SK-N-SH (cell line): ENCODE data around the gene SULT1C3. TPM values are rescaled to one million over a fixed set of nuclear protein-coding genes. Genes with fewer than 3 reads are reported as not detected.

Experiments
- CTCF ChIA-PET: fragments of 300-600, 350-600 bp; formaldehyde crosslinking; extraction: SDS; loops from one replicate; lab custom pipeline; 2021; lab: Yijun Ruan, JAX
- POLR2A ChIA-PET: fragments of 350-600 bp; sonication (Branson Sonifier 250); formaldehyde crosslinking; extraction: SDS; loops from one replicate; lab custom pipeline; 2020; ENCODE audit warnings: antibody characterized with exemption, inconsistent platforms; lab: Yijun Ruan, JAX
- DNase-seq: peaks from one replicate; pipeline ENCODE4 v3.0.0; 2012
- H2AFZ ChIP-seq: fragments of 200-600 bp; sonication (generic); 2 replicates; pipeline ENCODE4 v1.8.1; 2016; ENCODE audit warnings: antibody characterized with exemption, mild to moderate bottlenecking, low read depth
- H3F3A ChIP-seq: fragments of 200-600 bp; sonication (generic); replicated peaks from 2 replicates; pipeline ENCODE3; 2016; ENCODE audit warnings: antibody characterized with exemption, mild to moderate bottlenecking; ENCODE audit not compliant: insufficient read depth
- H3K27ac ChIP-seq, 2 experiments: fragments of 200-500 bp in 1 of 2; fragments of 200-600 bp in 1 of 2; sonication (Bioruptor generic) in 1 of 2; sonication (generic), shearing (Covaris generic) in 1 of 2; 2 replicates each; pipeline versions ENCODE4 v1.5.1 to v1.6.1; 2014 to 2016; ENCODE audit warnings: low read depth in 2 of 2, inconsistent platforms in 1 of 2, low read length in 1 of 2, mild to moderate bottlenecking in 1 of 2, mixed read lengths in 1 of 2
- H3K27me3 ChIP-seq: fragments of 200-600 bp; sonication (generic), shearing (Covaris generic); 2 replicates; pipeline ENCODE4 v1.6.1; 2016; ENCODE audit warnings: mixed run types; ENCODE audit not compliant: insufficient read depth
- H3K36me3 ChIP-seq, 2 experiments: fragments of 200-500 bp in 1 of 2; fragments of 200-600 bp in 1 of 2; sonication (Bioruptor generic) in 1 of 2; sonication (generic) in 1 of 2; replicated peaks in 1 of 2; 2 replicates each; pipeline versions ENCODE3 to v1.5.1; 2014 to 2016; ENCODE audit warnings: low read length in 1 of 2, mild to moderate bottlenecking in 1 of 2; ENCODE audit not compliant: insufficient read depth in 2 of 2, control insufficient read depth in 1 of 2
- H3K4me1 ChIP-seq, 2 experiments: fragments of 200-500 bp in 1 of 2; fragments of 200-600 bp in 1 of 2; sonication (Bioruptor generic) in 1 of 2; sonication (generic), shearing (Covaris generic) in 1 of 2; 2 replicates each; pipeline versions ENCODE4 v1.5.1 to v1.6.1; 2014 to 2016; ENCODE audit warnings: low read depth in 1 of 2, low read length in 1 of 2, mixed run types in 1 of 2; ENCODE audit not compliant: insufficient read depth in 2 of 2, control insufficient read depth in 1 of 2
- H3K4me2 ChIP-seq: fragments of 200-600 bp; sonication (generic), shearing (Covaris generic); 2 replicates; pipeline ENCODE4 v1.6.1; 2017; ENCODE audit warnings: mixed run types
- H3K4me3 ChIP-seq, 2 experiments: fragments of 200-500 bp in 1 of 2; fragments of 200-600 bp in 1 of 2; sonication (Bioruptor generic) in 1 of 2; sonication (generic), shearing (Covaris generic) in 1 of 2; 2 replicates each; pipeline versions ENCODE4 v1.5.1 to v1.8.1; 2014 to 2016; ENCODE audit warnings: low read depth in 2 of 2, inconsistent platforms in 1 of 2, low read length in 1 of 2, mild to moderate bottlenecking in 1 of 2, mixed read lengths in 1 of 2, moderate library complexity in 1 of 2
- H3K79me2 ChIP-seq: fragments of 200-600 bp; sonication (generic); 2 replicates; pipeline ENCODE4 v1.8.1; 2017; ENCODE audit warnings: mild to moderate bottlenecking; ENCODE audit not compliant: insufficient read depth
- H3K9ac ChIP-seq: fragments of 200-600 bp; sonication (generic); 2 replicates; pipeline ENCODE4 v1.6.1; 2017; ENCODE audit warnings: mixed run types
- H3K9me2 ChIP-seq: fragments of 200-600 bp; sonication (generic); 2 replicates; pipeline ENCODE4 v1.6.1; 2017; ENCODE audit warnings: mixed run types
- H3K9me3 ChIP-seq: fragments of 200-600 bp; sonication (generic); 2 replicates; pipeline ENCODE4 v1.6.1; 2017; ENCODE audit warnings: mixed run types, mild to moderate bottlenecking, moderate library complexity
- H4K20me1 ChIP-seq: fragments of 200-600 bp; sonication (generic); 2 replicates; pipeline ENCODE4 v1.6.1; 2017; ENCODE audit warnings: mild to moderate bottlenecking, mixed run types; ENCODE audit not compliant: insufficient read depth
- ELF1 ChIP-seq: IDR thresholded peaks from 2 replicates; pipeline ENCODE4 v1.4.0; 2012
- EP300 ChIP-seq, 2 experiments: IDR thresholded peaks; 2 replicates each; pipeline versions ENCODE4 v1.4.0 to v1.6.1; 2012; ENCODE audit warnings: borderline replicate concordance in 1 of 2, low read depth in 1 of 2, low read length in 1 of 2
- EZH2phosphoT487 ChIP-seq: fragments of 200-600 bp; sonication (generic); IDR thresholded peaks from 2 replicates; pipeline ENCODE4 v1.6.1; 2017; ENCODE audit warnings: low read depth, mixed run types, mild to moderate bottlenecking, antibody characterized with exemption, moderate library complexity, borderline replicate concordance
- FOSL2 ChIP-seq: IDR thresholded peaks from 2 replicates; pipeline ENCODE4 v1.4.0; 2012; ENCODE audit warnings: low read depth, mild to moderate bottlenecking, moderate library complexity, borderline replicate concordance
- MEF2A ChIP-seq: IDR thresholded peaks from 2 replicates; pipeline ENCODE4 v1.4.0; 2012; ENCODE audit warnings: low read depth, borderline replicate concordance
- NRF1 ChIP-seq: IDR thresholded peaks from 2 replicates; pipeline ENCODE4 v1.6.1; 2012; ENCODE audit warnings: low read depth, mild to moderate bottlenecking, low read length
- POLR2AphosphoS5 ChIP-seq: IDR thresholded peaks from 2 replicates; pipeline ENCODE4 v1.6.1; 2012; ENCODE audit warnings: low read depth, low read length
- RAD21 ChIP-seq: IDR thresholded peaks from 2 replicates; pipeline ENCODE4 v1.6.1; 2012; ENCODE audit warnings: mild to moderate bottlenecking, low read length
- RCOR1 ChIP-seq: fragments of 150-350 bp; IDR thresholded peaks from 2 replicates; pipeline ENCODE4 v1.6.1; 2017; ENCODE audit warnings: antibody characterized with exemption, low read length
- REST ChIP-seq: IDR thresholded peaks from 2 replicates; pipeline ENCODE4 v1.6.1; 2012; ENCODE audit warnings: mild to moderate bottlenecking, low read depth, low read length, moderate library complexity
- SMC3 ChIP-seq: IDR thresholded peaks from 2 replicates; pipeline ENCODE4 v1.6.1; 2012; ENCODE audit warnings: low read depth, low read length, improper control_type of control experiment
- TAF1 ChIP-seq: IDR thresholded peaks from 2 replicates; pipeline ENCODE4 v1.6.1; 2012; ENCODE audit warnings: low read depth, mild to moderate bottlenecking, low read length, moderate library complexity, borderline replicate concordance
- TCF12 ChIP-seq: IDR thresholded peaks from 2 replicates; pipeline ENCODE4 v1.4.0; 2012
- TEAD4 ChIP-seq: IDR thresholded peaks from 2 replicates; pipeline ENCODE4 v1.4.0; 2012; ENCODE audit warnings: mild to moderate bottlenecking, borderline replicate concordance; ENCODE audit not compliant: insufficient read depth
- USF1 ChIP-seq: IDR thresholded peaks from 2 replicates; pipeline ENCODE4 v1.4.0; 2012; ENCODE audit warnings: low read depth, borderline replicate concordance
- YY1 ChIP-seq: IDR thresholded peaks from 2 replicates; pipeline ENCODE4 v1.4.0; 2012; ENCODE audit warnings: low read depth, mild to moderate bottlenecking
- ZBTB33 ChIP-seq: IDR thresholded peaks from 2 replicates; pipeline ENCODE4 v1.4.0; 2012; ENCODE audit warnings: low read depth, borderline replicate concordance
- WGBS: methylation state at CpG from one replicate; pipeline ENCODE4 v1.1.6; 2017; ENCODE audit warnings: low lambda C conversion rate; 5-methylcytosine and 5-hydroxymethylcytosine counted together
- polyA plus RNA-seq, 3 experiments: library from polyadenylated mRNA; depleted of rRNA; stranded (reverse); fragments of >200 nt; gene quantifications; 2 replicates each; pipeline ENCODE4 v1.2.3, GENCODE V29; 2012
- TF ChIP-seq, protein P1 (sequence below): fragments of 150-350 bp; IDR thresholded peaks from 2 replicates; pipeline ENCODE4 v1.6.1; 2017; ENCODE audit warnings: antibody characterized with exemption, low read length, low read depth, borderline replicate concordance
- TF ChIP-seq, protein P2 (sequence below): IDR thresholded peaks from 2 replicates; pipeline ENCODE4 v1.4.0; 2012; ENCODE audit warnings: low read depth

Gene SULT1C3
- polyA plus RNA-seq, 1 of the 3 experiments (the other 2 are of a cell fraction): not detected

- POLR2A ChIA-PET: no interaction called here
- no peak overlapping the region for H2AFZ ChIP-seq
- TF ChIP-seq, protein P1, sequence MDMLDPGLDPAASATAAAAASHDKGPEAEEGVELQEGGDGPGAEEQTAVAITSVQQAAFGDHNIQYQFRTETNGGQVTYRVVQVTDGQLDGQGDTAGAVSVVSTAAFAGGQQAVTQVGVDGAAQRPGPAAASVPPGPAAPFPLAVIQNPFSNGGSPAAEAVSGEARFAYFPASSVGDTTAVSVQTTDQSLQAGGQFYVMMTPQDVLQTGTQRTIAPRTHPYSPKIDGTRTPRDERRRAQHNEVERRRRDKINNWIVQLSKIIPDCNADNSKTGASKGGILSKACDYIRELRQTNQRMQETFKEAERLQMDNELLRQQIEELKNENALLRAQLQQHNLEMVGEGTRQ: no peak
- TF ChIP-seq EZH2phosphoT487 (no peak), RCOR1 (no peak), POLR2AphosphoS5 (no peak), TCF12 (no peak), YY1 (no peak), MEF2A (no peak), USF1 (no peak), NRF1 (no peak), ELF1 (no peak), RAD21 (no peak), EP300 (IDR thresholded peaks at IDR 0.05; ENCODE audit: borderline replicate concordance in 1 of 2, low read depth in 1 of 2, low read length in 1 of 2) (no peak), ZBTB33 (no peak), FOSL2 (no peak), TAF1 (no peak), SMC3 (no peak), REST (no peak), TEAD4 (no peak)
- TF ChIP-seq, protein P2, sequence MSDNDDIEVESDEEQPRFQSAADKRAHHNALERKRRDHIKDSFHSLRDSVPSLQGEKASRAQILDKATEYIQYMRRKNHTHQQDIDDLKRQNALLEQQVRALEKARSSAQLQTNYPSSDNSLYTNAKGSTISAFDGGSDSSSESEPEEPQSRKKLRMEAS: no peak
These were observed 16.2 kb upstream of the SULT1C3 start for GRCh38 chr2:108223573-108223972.

More at GRCh38 chr2:108223573-108223972, 16.2 kb upstream of the SULT1C3 start:
- 14% methylated on average over 4 of the region's 4 CpGs for WGBS
- Histone ChIP-seq H3K9me2 (no peaks in the 10 kb centered on the region), H3K36me3 (no peaks in the 10 kb centered on the region), H3K4me2 (no peak overlapping the region), H3K9me3 (no peaks in the 10 kb centered on the region), H3K9ac (no peak overlapping the region), H3F3A (no peaks in the 10 kb centered on the region), H3K4me3 (no peak overlapping the region), H4K20me1 (no peaks in the 10 kb centered on the region), H3K79me2 (no peaks in the 10 kb centered on the region), H3K4me1 (no peaks in the 10 kb centered on the region; a peak in 1 of 4 replicates), H3K27ac (no peak overlapping the region), H3K27me3 (no peaks in the 10 kb centered on the region)
- DNase-seq: no peak
- CTCF ChIA-PET: no interaction called here
